ENCODE measurements around the gene VWA5B2. TPM values are rescaled to one million over a fixed set of nuclear protein-coding genes. Genes with fewer than 3 reads are reported as not detected.

VWA5B2 gene
- total RNA-seq, 1 experiment from 2014 or later: 0.44 TPM

GRCh38 chr3:184196536-184196935 lies 32.8 kb upstream of the VWA5B2 start:
- CTCF ChIA-PET: interaction anchor here (1.5 to 2.1 kb wide), 3 partner anchors 31 to 292 kb away, joined by 3 to 8 read pairs (median 4); partner anchors contain the start of gene EEF1AKMT4
- Mint-ChIP-seq H3K4me1 (no peaks in the 10 kb centered on the region), H3K27me3 (ENCODE audit: low read depth) (no peaks in the 10 kb centered on the region), H3K27ac (no peak overlapping the region; the same call in 1 of the 2 replicates), H3K4me3 (no peak overlapping the region), H3K36me3 (peaks cover 24% of the 10 kb centered on the region), H3K9me3 (no peaks in the 10 kb centered on the region)
- ATAC-seq: no peak
- no peak for TF ChIP-seq ZBTB21 (CRISPR knock-in tag; IDR thresholded peaks at IDR 0.05; ENCODE audit: borderline replicate concordance)
- TF ChIP-seq ATF2 (CRISPR knock-in tag; IDR thresholded peaks at IDR 0.05; ENCODE audit: borderline replicate concordance, low read depth): no peak
- TF ChIP-seq ZSCAN18 (CRISPR knock-in tag; IDR thresholded peaks at IDR 0.05): no peak
- no peak for TF ChIP-seq ZNF396 (CRISPR knock-in tag; IDR thresholded peaks at IDR 0.05; ENCODE audit: borderline replicate concordance)
- no peak for TF ChIP-seq FOXP4 (CRISPR knock-in tag; IDR thresholded peaks at IDR 0.05)
- TF ChIP-seq HMGXB4 (CRISPR knock-in tag; IDR thresholded peaks at IDR 0.05): no peak
- TF ChIP-seq GABPB1 (CRISPR knock-in tag; IDR thresholded peaks at IDR 0.05): no peak
- TF ChIP-seq E2F5 (CRISPR knock-in tag; IDR thresholded peaks at IDR 0.05): no peak
- TF ChIP-seq JAZF1 (CRISPR knock-in tag; IDR thresholded peaks at IDR 0.05): no peak
- no peak for TF ChIP-seq OVOL2 (CRISPR knock-in tag; IDR thresholded peaks at IDR 0.05; ENCODE audit: borderline replicate concordance)
- no peak for TF ChIP-seq HMGA2 (CRISPR knock-in tag; IDR thresholded peaks at IDR 0.05)
- no peak for TF ChIP-seq STAT6 (CRISPR knock-in tag; conservative IDR thresholded peaks at IDR 0.05; ENCODE audit: low read depth)
- TF ChIP-seq E2F4 (CRISPR knock-in tag; IDR thresholded peaks at IDR 0.05; ENCODE audit: borderline replicate concordance, low read depth): no peak
- TF ChIP-seq ZNF281 (CRISPR knock-in tag; IDR thresholded peaks at IDR 0.05): no peak
- no peak for DNase-seq (ENCODE audit: low spot score)
- POLR2A ChIA-PET: no interaction called here

Measured in WTC11 (cell line).